Osteoblast (primary cell): ENCODE results near the gene NRGN. TPM values are rescaled to one million over a fixed set of nuclear protein-coding genes. Genes with fewer than 3 reads are reported as not detected.

Experiments
- DNase-seq: peaks from one replicate; pipeline ENCODE4 v3.0.0; 2011; ENCODE audit warnings: low spot score, mixed read lengths; ENCODE audit not compliant: insufficient read length; ENCODE audit errors: missing footprints
- H2AFZ ChIP-seq: 2 replicates; pipeline ENCODE4 v1.6.0; 2011; ENCODE audit warnings: mild to moderate bottlenecking, low read length
- H3K27ac ChIP-seq: 2 replicates; pipeline ENCODE4 v1.5.1; 2011; ENCODE audit warnings: mild to moderate bottlenecking, low read depth, low read length, moderate library complexity
- H3K27me3 ChIP-seq: 2 replicates; pipeline ENCODE4 v1.6.0; 2012; ENCODE audit warnings: mild to moderate bottlenecking, control low read depth, inconsistent platforms, low read length, moderate library complexity; ENCODE audit not compliant: insufficient read depth
- H3K36me3 ChIP-seq: 2 replicates; pipeline ENCODE4 v1.5.1; 2011; ENCODE audit warnings: mild to moderate bottlenecking, low read length, control low read depth, moderate library complexity; ENCODE audit not compliant: insufficient read depth
- H3K4me1 ChIP-seq: 2 replicates; pipeline ENCODE4 v1.5.1; 2011; ENCODE audit warnings: mild to moderate bottlenecking, low read length, control low read depth, moderate library complexity; ENCODE audit not compliant: insufficient read depth
- H3K4me2 ChIP-seq: 2 replicates; pipeline ENCODE4 v1.6.0; 2011; ENCODE audit warnings: mild to moderate bottlenecking, low read length; ENCODE audit not compliant: insufficient read depth
- H3K4me3 ChIP-seq: fragments of 200-600 bp; sonication (generic); 3 replicates; pipeline ENCODE4 v1.5.1; 2012; ENCODE audit warnings: mild to moderate bottlenecking, low read length, inconsistent platforms; ENCODE audit not compliant: insufficient read depth
- H3K79me2 ChIP-seq: 2 replicates; pipeline ENCODE4 v1.6.0; 2012; ENCODE audit warnings: mild to moderate bottlenecking, low read length, control low read depth, inconsistent platforms; ENCODE audit not compliant: insufficient read depth
- H3K9me3 ChIP-seq: 2 replicates; pipeline ENCODE4 v1.5.1; 2011; ENCODE audit warnings: low read depth, low read length, control low read depth
- H4K20me1 ChIP-seq: 2 replicates; pipeline ENCODE4 v1.6.0; 2012; ENCODE audit warnings: mild to moderate bottlenecking, low read length, control low read depth; ENCODE audit not compliant: insufficient read depth
- total RNA-seq: library from RNA; depleted of rRNA; stranded (reverse); fragments of >200 nt; gene quantifications from 2 replicates; pipeline ENCODE4 v1.2.3, GENCODE V29; 2012
- TF ChIP-seq, protein P1 (sequence below): IDR thresholded peaks from 2 replicates; pipeline ENCODE4 v1.5.1; 2011; ENCODE audit warnings: mild to moderate bottlenecking, low read depth, low read length, moderate library complexity; ENCODE audit errors: extremely low read depth

The NRGN gene
- total RNA-seq, 1 donor = under 0.01 TPM

- TF ChIP-seq, protein P1, sequence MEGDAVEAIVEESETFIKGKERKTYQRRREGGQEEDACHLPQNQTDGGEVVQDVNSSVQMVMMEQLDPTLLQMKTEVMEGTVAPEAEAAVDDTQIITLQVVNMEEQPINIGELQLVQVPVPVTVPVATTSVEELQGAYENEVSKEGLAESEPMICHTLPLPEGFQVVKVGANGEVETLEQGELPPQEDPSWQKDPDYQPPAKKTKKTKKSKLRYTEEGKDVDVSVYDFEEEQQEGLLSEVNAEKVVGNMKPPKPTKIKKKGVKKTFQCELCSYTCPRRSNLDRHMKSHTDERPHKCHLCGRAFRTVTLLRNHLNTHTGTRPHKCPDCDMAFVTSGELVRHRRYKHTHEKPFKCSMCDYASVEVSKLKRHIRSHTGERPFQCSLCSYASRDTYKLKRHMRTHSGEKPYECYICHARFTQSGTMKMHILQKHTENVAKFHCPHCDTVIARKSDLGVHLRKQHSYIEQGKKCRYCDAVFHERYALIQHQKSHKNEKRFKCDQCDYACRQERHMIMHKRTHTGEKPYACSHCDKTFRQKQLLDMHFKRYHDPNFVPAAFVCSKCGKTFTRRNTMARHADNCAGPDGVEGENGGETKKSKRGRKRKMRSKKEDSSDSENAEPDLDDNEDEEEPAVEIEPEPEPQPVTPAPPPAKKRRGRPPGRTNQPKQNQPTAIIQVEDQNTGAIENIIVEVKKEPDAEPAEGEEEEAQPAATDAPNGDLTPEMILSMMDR = no peak
- peak; percentile 82 for DNase-seq
- peaks cover 14% of the 10 kb centered on the region for H4K20me1 ChIP-seq
- H3K4me1 ChIP-seq = peaks cover 14% of the 10 kb centered on the region
- H3K36me3 ChIP-seq = peaks cover 2% of the 10 kb centered on the region
- no peak overlapping the region for H3K27ac ChIP-seq
- H2AFZ ChIP-seq = no peak overlapping the region
- H3K9me3 ChIP-seq = no peaks in the 10 kb centered on the region
- H3K4me2 ChIP-seq = no peak overlapping the region
- H3K79me2 ChIP-seq = no peaks in the 10 kb centered on the region
- no peak overlapping the region for H3K4me3 ChIP-seq
- H3K27me3 ChIP-seq = peaks cover 72% of the 10 kb centered on the region
Measured at GRCh38 chr11:124760205-124760652, 20.5 kb downstream of the NRGN start.

GRCh38 chr11:124760806-124761205, 21.1 kb downstream of the NRGN start:
- Histone ChIP-seq H3K9me3 (no peaks in the 10 kb centered on the region), H3K27ac (no peak overlapping the region), H3K4me1 (peaks cover 14% of the 10 kb centered on the region), H3K79me2 (no peaks in the 10 kb centered on the region), H4K20me1 (peaks cover 14% of the 10 kb centered on the region), H2AFZ (no peak overlapping the region), H3K36me3 (peaks cover 2% of the 10 kb centered on the region), H3K4me3 (no peak overlapping the region), H3K27me3 (peaks cover 71% of the 10 kb centered on the region), H3K4me2 (no peak overlapping the region)
- TF ChIP-seq, protein P1 = no peak
- DNase-seq = peak; percentile 51

DNA sequence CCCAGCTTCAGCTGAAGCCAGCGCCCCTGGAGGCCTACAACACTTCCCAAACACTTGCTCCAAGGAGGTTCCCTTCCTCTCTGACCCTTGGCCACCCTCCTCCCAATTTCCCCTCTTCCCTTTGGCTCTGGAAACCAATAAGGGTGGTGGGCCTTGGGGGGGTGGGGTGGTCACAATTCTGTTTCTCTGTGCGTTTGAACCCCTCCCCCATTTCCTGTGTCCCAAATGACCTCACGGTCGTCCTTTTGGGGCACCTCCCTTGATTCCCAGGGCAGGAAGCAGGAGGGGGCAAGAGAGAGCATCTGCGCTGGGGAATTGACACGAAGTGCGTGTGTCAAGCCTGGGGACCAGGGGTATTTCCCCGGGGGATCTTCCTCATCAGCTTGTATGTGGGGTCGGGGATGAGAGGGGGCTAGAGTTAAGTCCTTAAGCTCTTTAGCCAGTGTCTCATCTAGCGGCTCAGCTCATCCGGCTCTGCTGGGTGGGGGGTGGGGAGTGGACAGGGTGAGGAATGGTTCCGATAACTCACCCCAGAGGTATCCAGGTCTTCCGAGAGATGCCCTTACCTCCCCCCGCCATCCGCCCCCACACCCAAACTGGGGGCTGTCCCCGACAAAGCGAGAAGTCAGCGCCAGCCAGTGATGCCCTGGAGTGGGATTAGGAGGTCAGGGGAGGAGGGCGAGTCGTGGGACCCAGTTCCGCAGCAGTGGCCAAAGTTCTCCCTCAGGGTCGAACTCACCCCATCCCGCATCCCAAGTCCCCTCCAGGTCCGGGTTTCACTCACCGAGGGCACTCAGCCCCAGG, 21.8 kb downstream of the NRGN start:
- Histone ChIP-seq H3K4me2 (no peak overlapping the region), H3K4me1 (peaks cover 14% of the 10 kb centered on the region), H3K79me2 (no peaks in the 10 kb centered on the region), H2AFZ (no peak overlapping the region), H3K9me3 (no peaks in the 10 kb centered on the region), H4K20me1 (peaks cover 14% of the 10 kb centered on the region), H3K27ac (no peak overlapping the region), H3K4me3 (no peak overlapping the region), H3K36me3 (peaks cover 2% of the 10 kb centered on the region), H3K27me3 (peaks cover 64% of the 10 kb centered on the region)
- DNase-seq = no peak
- TF ChIP-seq, protein P1 = no peak

DNA sequence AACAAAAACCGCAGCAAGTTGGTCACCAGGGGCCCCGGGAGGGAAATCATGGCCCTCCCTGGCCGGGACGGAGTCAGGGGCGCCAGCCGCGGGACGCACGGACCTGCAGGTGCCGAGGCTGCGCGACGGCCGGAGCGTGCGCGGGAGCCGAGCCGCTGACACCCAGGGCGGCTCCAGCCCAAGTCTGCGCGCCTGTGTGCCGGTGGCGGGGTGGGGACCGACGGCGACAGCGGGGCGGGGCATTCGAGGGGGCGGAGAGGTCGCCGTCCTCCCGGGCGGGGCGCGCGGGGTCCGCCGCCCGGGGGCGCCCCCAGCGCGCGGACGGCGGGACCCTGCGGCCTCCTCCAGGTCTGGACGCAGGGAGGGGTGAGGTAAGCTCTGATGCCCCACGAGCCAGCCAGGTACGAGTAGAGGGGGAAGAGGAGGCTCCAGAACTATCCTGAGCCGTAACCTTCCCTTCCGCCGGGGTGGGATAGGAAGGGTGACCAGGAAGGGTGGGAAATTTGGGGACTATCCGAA, 22.4 kb downstream of the NRGN start, which contains the start of gene ESAM:
Gene ESAM, minus strand, starts transcription at position 186 of the 519 bp plus-strand sequence. Its CDS starts 136 bp downstream, at position 50.
- H3K4me1 ChIP-seq = peaks cover 14% of the 10 kb centered on the region
- H2AFZ ChIP-seq = no peak within 1 kb of the TSS
- no peak within 1 kb of the TSS for H3K27ac ChIP-seq

More for the DNA sequence above, 22.4 kb downstream of the NRGN start, which contains the start of gene ESAM:
- peaks cover 2% of the 10 kb centered on the region for H3K36me3 ChIP-seq
- no peaks in the 10 kb centered on the region for H3K79me2 ChIP-seq
- H3K9me3 ChIP-seq = no peaks in the 10 kb centered on the region
- H3K27me3 ChIP-seq = peaks cover 57% of the 10 kb centered on the region
- DNase-seq = no peak
- TF ChIP-seq, protein P1 = no peak
- H4K20me1 ChIP-seq = peaks cover 14% of the 10 kb centered on the region
- peak within 1 kb of the TSS; percentile 68 for H3K4me3 ChIP-seq
- H3K4me2 ChIP-seq = peak within 1 kb of the TSS; percentile 97
